K562 treated with DMSO at 1 percent for 24 hours (cell line): ENCODE measurements around the gene PPP4R1. TPM values are rescaled to one million over a fixed set of nuclear protein-coding genes. Genes with fewer than 3 reads are reported as not detected.

Experiments used
- total RNA-seq: library from RNA; unstranded; fragments of 300-600 nt; gene quantifications from 2 replicates; pipeline ENCODE4 v1.2.3, GENCODE V29; 2022; ENCODE audit warnings: low read depth; ENCODE audit not compliant: insufficient read depth

The PPP4R1 gene
- 32.5 and 39.1 TPM in 2 replicates for total RNA-seq

GRCh38 chr18:9614401-9615279 is at the start of gene PPP4R1:
PPP4R1 (minus strand) TSS chr18:9614559; CDS start chr18:9614484, 75 bp downstream.

Other genes starting within 250 kb of the PPP4R1 start
- 42.2 and 46.7 TPM in 2 replicates for gene RALBP1, start 139.0 kb downstream of the PPP4R1 start, total RNA-seq
- 19.2 and 23.9 TPM in 2 replicates for gene RAB31, start 93.7 kb upstream of the PPP4R1 start, total RNA-seq